ENCODE data around the gene SF3A1. TPM values are rescaled to one million over a fixed set of nuclear protein-coding genes. Genes with fewer than 3 reads are reported as not detected.

The SF3A1 gene
- total RNA-seq, 1 donor from 2014 or later, result 78.3 TPM

- intact Hi-C loops (cut with DNase I), result no loop called here
Measured at GRCh38 chr22:30397656-30398635, 41.3 kb upstream of the SF3A1 start.

GRCh38 chr22:30396871-30397655, 40.4 kb upstream of the SF3A1 start, which contains the start of gene SEC14L2:
TSS of gene SEC14L2 (plus strand) at chr22:30397018. CDS start at chr22:30397117, 99 bp downstream.
- Histone ChIP-seq H3K27ac (peak within 1 kb of the TSS; percentile 74), H3K4me1 (peaks cover 35% of the 10 kb centered on the region), H3K4me3 (peak within 1 kb of the TSS; percentile 68 to 97), H3K9me3 (no peaks in the 10 kb centered on the region), H3K36me3 (no peaks in the 10 kb centered on the region), H3K27me3 (no peaks in the 10 kb centered on the region)
- peak in 1 of 2 donors; percentile 40 for TF ChIP-seq POLR2A (IDR thresholded peaks at IDR 0.05)
- TF ChIP-seq CTCF (IDR thresholded peaks at IDR 0.05), result no peak
- peak in 1 of 2 donors; percentile 80 for TF ChIP-seq POLR2AphosphoS5 (IDR thresholded peaks at IDR 0.05; ENCODE audit: insufficient read depth in 1 of 2, low read depth in 1 of 2)
- no peak for DNase-seq (ENCODE audit: extremely low spot score in 2 of 2)
- intact Hi-C loops (cut with DNase I), result no loop called here

More at GRCh38 chr22:30397656-30398635, 41.3 kb upstream of the SF3A1 start:
- DNase-seq (ENCODE audit: extremely low spot score in 2 of 2), result no peak
- no peaks in the 10 kb centered on the region for H3K9me3 ChIP-seq
- peaks cover 35% of the 10 kb centered on the region for H3K4me1 ChIP-seq
- H3K4me3 ChIP-seq, result peak overlapping the region; percentile 68 to 97
- H3K27me3 ChIP-seq, result no peaks in the 10 kb centered on the region
- peak overlapping the region; percentile 74 for H3K27ac ChIP-seq
- TF ChIP-seq POLR2AphosphoS5 (IDR thresholded peaks at IDR 0.05; ENCODE audit: insufficient read depth in 1 of 2, low read depth in 1 of 2) (no peak), CTCF (IDR thresholded peaks at IDR 0.05) (no peak), POLR2A (IDR thresholded peaks at IDR 0.05) (no peak)
- no peaks in the 10 kb centered on the region for H3K36me3 ChIP-seq

GRCh38 chr22:30393885-30394284, 37.2 kb upstream of the SF3A1 start:
- Histone ChIP-seq H3K4me3 (no peak overlapping the region), H3K9me3 (no peaks in the 10 kb centered on the region), H3K27me3 (no peaks in the 10 kb centered on the region), H3K27ac (no peak overlapping the region), H3K36me3 (no peaks in the 10 kb centered on the region), H3K4me1 (peaks cover 26% of the 10 kb centered on the region)
- no peak for DNase-seq (ENCODE audit: extremely low spot score in 2 of 2)
- TF ChIP-seq CTCF (IDR thresholded peaks at IDR 0.05) (no peak), POLR2A (IDR thresholded peaks at IDR 0.05) (no peak), POLR2AphosphoS5 (IDR thresholded peaks at IDR 0.05; ENCODE audit: insufficient read depth in 1 of 2, low read depth in 1 of 2) (no peak)
- intact Hi-C loops (cut with DNase I), result no loop called here

- H3K9me3 ChIP-seq, result no peaks in the 10 kb centered on the region
- H3K27me3 ChIP-seq, result no peaks in the 10 kb centered on the region
- H3K27ac ChIP-seq, result no peak overlapping the region
- intact Hi-C loops (cut with DNase I), result no loop called here
- H3K36me3 ChIP-seq, result no peaks in the 10 kb centered on the region
- no peak for DNase-seq (ENCODE audit: extremely low spot score in 2 of 2)
- no peak overlapping the region for H3K4me3 ChIP-seq
- peaks cover 20% of the 10 kb centered on the region for H3K4me1 ChIP-seq
- TF ChIP-seq POLR2A (IDR thresholded peaks at IDR 0.05), result no peak
- no peak for TF ChIP-seq POLR2AphosphoS5 (IDR thresholded peaks at IDR 0.05; ENCODE audit: insufficient read depth in 1 of 2, low read depth in 1 of 2)
- TF ChIP-seq CTCF (IDR thresholded peaks at IDR 0.05), result no peak
Measured at GRCh38 chr22:30393322-30393680, 36.6 kb upstream of the SF3A1 start.

Measured in vagina (tissue), 2 donors.